ENCODE data around the gene JARID2.

- TF ChIP-seq CTCF (tag by site-specific recombination; IDR thresholded peaks at IDR 0.05) (no peak), HOXA7 (CRISPR knock-in tag; IDR thresholded peaks at IDR 0.05; ENCODE audit: borderline replicate concordance) (no peak), ZFP69B (tag by site-specific recombination; IDR thresholded peaks at IDR 0.05) (no peak), RBAK (tag by site-specific recombination; IDR thresholded peaks at IDR 0.05) (no peak), PBX3 (CRISPR knock-in tag; IDR thresholded peaks at IDR 0.05) (no peak), SP2 (tag by site-specific recombination; IDR thresholded peaks at IDR 0.05) (no peak), KLF16 (tag by site-specific recombination; IDR thresholded peaks at IDR 0.05) (no peak), ZIC2 (tag by site-specific recombination; IDR thresholded peaks at IDR 0.05) (no peak), ZNF350 (tag by site-specific recombination; IDR thresholded peaks at IDR 0.05) (no peak), ZSCAN4 (tag by site-specific recombination; IDR thresholded peaks at IDR 0.05) (no peak)
- TF ChIP-seq, protein P1, sequence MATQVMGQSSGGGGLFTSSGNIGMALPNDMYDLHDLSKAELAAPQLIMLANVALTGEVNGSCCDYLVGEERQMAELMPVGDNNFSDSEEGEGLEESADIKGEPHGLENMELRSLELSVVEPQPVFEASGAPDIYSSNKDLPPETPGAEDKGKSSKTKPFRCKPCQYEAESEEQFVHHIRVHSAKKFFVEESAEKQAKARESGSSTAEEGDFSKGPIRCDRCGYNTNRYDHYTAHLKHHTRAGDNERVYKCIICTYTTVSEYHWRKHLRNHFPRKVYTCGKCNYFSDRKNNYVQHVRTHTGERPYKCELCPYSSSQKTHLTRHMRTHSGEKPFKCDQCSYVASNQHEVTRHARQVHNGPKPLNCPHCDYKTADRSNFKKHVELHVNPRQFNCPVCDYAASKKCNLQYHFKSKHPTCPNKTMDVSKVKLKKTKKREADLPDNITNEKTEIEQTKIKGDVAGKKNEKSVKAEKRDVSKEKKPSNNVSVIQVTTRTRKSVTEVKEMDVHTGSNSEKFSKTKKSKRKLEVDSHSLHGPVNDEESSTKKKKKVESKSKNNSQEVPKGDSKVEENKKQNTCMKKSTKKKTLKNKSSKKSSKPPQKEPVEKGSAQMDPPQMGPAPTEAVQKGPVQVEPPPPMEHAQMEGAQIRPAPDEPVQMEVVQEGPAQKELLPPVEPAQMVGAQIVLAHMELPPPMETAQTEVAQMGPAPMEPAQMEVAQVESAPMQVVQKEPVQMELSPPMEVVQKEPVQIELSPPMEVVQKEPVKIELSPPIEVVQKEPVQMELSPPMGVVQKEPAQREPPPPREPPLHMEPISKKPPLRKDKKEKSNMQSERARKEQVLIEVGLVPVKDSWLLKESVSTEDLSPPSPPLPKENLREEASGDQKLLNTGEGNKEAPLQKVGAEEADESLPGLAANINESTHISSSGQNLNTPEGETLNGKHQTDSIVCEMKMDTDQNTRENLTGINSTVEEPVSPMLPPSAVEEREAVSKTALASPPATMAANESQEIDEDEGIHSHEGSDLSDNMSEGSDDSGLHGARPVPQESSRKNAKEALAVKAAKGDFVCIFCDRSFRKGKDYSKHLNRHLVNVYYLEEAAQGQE (tag by site-specific recombination; IDR thresholded peaks at IDR 0.05): no peak
Measured at GRCh38 chr6:15336900-15337560, 91.2 kb downstream of the JARID2 start.
